HUES6 (cell line): ENCODE results near the gene HTR1A.
A peak's percentile ranks its signal among the peaks of the same experiment; 100 is the strongest.

Experiments
- H3K27ac ChIP-seq: 2 replicates; pipeline ENCODE4 v1.7.0; 2013; ENCODE audit warnings: low read depth, mild to moderate bottlenecking, low read length, inconsistent platforms
- H3K27me3 ChIP-seq: 2 replicates; pipeline ENCODE4 v1.6.1; 2013; ENCODE audit warnings: low read length; ENCODE audit not compliant: control insufficient read depth, insufficient read depth
- H3K36me3 ChIP-seq: 2 replicates; pipeline ENCODE4 v1.6.1; 2013; ENCODE audit warnings: low read length; ENCODE audit not compliant: control insufficient read depth, insufficient read depth
- H3K4me1 ChIP-seq: 2 replicates; pipeline ENCODE4 v1.6.1; 2013; ENCODE audit warnings: low read length; ENCODE audit not compliant: control insufficient read depth, insufficient read depth
- H3K4me3 ChIP-seq: 2 replicates; pipeline ENCODE4 v1.5.1; 2013; ENCODE audit warnings: low read depth, low read length
- H3K9ac ChIP-seq: one replicate; pipeline ENCODE4 v1.6.1; 2013; ENCODE audit warnings: mild to moderate bottlenecking, low read length
- H3K9me3 ChIP-seq: 2 replicates; pipeline ENCODE4 v1.6.1; 2013; ENCODE audit warnings: low read depth, low read length; ENCODE audit not compliant: control insufficient read depth, insufficient read depth

HTR1A gene

GRCh38 chr5:63958654-63959053, 3.6 kb downstream of the HTR1A start:
- Histone ChIP-seq H3K27ac (no peak overlapping the region), H3K9ac (no peak overlapping the region), H3K27me3 (peaks cover 55% of the 10 kb centered on the region)

DNA sequence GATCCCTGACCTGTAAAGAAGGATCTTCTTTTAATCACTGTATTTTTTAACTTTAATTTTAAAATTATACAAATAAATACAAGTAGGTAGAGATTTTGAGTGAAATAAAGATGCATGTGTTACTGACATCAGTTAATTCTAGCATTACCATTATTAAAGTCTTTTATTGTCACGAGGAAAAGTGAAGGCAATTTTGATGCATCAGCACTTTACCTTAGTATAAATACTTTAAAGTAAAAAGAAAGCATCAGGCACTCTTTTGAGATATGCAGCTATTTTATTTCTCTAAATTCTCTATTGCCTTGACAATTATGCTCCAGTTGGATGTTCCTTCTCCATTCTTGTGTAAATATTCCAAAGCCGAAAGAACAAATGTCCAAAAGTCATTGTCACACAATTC, 4.6 kb downstream of the HTR1A start:
- no peaks in the 10 kb centered on the region for H3K36me3 ChIP-seq
- no peaks in the 10 kb centered on the region for H3K9me3 ChIP-seq
- H3K9ac ChIP-seq, result no peak overlapping the region
- 0 out of 2 replicates have a peak, but pooled peaks cover 7% of the 10 kb centered on the region for H3K4me1 ChIP-seq
- H3K27ac ChIP-seq, result no peak overlapping the region
- no peak overlapping the region for H3K4me3 ChIP-seq
- H3K27me3 ChIP-seq, result peaks cover 50% of the 10 kb centered on the region

More at GRCh38 chr5:63958654-63959053, 3.6 kb downstream of the HTR1A start:
- Histone ChIP-seq H3K4me1 (0 out of 2 replicates have a peak, but pooled peaks cover 7% of the 10 kb centered on the region), H3K36me3 (no peaks in the 10 kb centered on the region), H3K4me3 (peak overlapping the region; percentile 73), H3K9me3 (no peaks in the 10 kb centered on the region)

- H3K9ac ChIP-seq, result no peak overlapping the region
- H3K4me1 ChIP-seq, result no peaks in the 10 kb centered on the region
- peaks cover 6% of the 10 kb centered on the region for H3K27me3 ChIP-seq
- H3K9me3 ChIP-seq, result no peaks in the 10 kb centered on the region
- no peak overlapping the region for H3K4me3 ChIP-seq
- H3K36me3 ChIP-seq, result no peaks in the 10 kb centered on the region
- no peak overlapping the region for H3K27ac ChIP-seq
Observed at GRCh38 chr5:63953217-63953616, 9.0 kb downstream of the HTR1A start.

DNA sequence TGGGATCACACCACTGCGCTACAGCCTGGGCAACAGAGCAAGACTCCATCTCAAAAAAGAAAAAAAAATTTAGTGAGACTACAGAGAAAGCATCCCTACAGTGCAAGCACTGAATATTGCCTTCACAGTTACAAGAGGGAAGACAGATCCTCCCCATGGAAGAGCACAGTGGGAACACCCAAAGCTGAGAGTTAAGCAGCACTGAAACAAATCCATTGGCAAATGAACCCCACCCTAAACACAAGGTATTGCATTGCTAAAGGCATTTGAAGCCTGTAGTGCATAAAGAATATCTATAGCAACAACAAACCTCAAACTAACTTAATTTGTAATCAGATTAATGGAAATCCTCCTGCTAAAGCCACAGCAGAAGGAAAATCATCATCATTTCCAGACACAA, 27.1 kb downstream of the HTR1A start:
- Histone ChIP-seq H3K27ac (no peak overlapping the region), H3K27me3 (no peaks in the 10 kb centered on the region), H3K9ac (no peak overlapping the region), H3K9me3 (no peaks in the 10 kb centered on the region), H3K4me1 (peaks cover 3% of the 10 kb centered on the region), H3K36me3 (no peaks in the 10 kb centered on the region), H3K4me3 (no peak overlapping the region)

GRCh38 chr5:63931836-63932235, 30.4 kb downstream of the HTR1A start:
- H3K4me1 ChIP-seq, result peaks cover 7% of the 10 kb centered on the region
- H3K4me3 ChIP-seq, result no peak overlapping the region
- H3K36me3 ChIP-seq, result no peaks in the 10 kb centered on the region
- no peak overlapping the region for H3K9ac ChIP-seq
- no peaks in the 10 kb centered on the region for H3K9me3 ChIP-seq
- no peaks in the 10 kb centered on the region for H3K27me3 ChIP-seq
- no peak overlapping the region for H3K27ac ChIP-seq

DNA sequence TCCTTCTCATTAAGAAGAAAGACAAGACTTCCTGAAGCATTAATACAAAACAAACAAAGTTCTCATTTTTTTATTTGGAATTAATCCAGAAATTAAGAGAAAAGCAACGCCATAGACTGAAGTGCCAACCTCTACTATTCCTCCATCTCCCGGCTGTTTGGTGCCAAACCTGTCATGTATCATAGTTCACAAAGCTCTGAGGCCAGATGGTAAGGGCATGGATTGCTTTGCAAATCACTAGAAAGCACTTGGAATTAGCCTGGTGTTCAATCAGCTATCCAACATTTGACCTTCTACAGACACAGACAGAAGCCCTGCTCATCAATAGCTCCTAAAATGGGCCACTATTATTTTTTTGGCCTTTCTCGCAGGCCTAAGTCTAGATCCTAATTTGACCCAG, 33.8 kb downstream of the HTR1A start:
- Histone ChIP-seq H3K4me1 (peaks cover 10% of the 10 kb centered on the region), H3K4me3 (no peak overlapping the region), H3K27ac (no peak overlapping the region), H3K36me3 (no peaks in the 10 kb centered on the region), H3K9me3 (no peaks in the 10 kb centered on the region), H3K9ac (no peak overlapping the region), H3K27me3 (no peaks in the 10 kb centered on the region)

DNA sequence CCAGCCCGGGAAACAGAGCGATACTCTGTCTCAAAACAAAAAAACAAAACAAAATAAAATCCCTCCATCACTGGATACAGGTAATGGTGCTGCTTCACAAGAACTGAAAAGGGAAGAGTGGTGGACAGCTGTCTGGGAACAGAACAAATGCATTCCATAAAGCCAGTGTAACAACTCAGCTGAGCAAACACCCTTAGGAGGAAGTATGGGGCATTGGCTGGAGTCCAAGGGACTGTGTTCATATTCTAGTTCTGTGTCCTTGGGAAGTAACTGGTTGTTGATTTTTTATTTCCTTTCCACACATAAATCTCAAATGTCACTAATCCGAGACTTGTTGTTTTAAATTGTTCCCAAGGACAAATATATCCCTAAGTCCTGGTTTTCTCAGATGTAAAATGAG, 38.3 kb downstream of the HTR1A start:
- Histone ChIP-seq H3K9ac (no peak overlapping the region), H3K9me3 (no peaks in the 10 kb centered on the region), H3K27ac (no peak overlapping the region), H3K4me1 (peaks cover 10% of the 10 kb centered on the region), H3K36me3 (no peaks in the 10 kb centered on the region), H3K27me3 (no peaks in the 10 kb centered on the region), H3K4me3 (no peak overlapping the region)

DNA sequence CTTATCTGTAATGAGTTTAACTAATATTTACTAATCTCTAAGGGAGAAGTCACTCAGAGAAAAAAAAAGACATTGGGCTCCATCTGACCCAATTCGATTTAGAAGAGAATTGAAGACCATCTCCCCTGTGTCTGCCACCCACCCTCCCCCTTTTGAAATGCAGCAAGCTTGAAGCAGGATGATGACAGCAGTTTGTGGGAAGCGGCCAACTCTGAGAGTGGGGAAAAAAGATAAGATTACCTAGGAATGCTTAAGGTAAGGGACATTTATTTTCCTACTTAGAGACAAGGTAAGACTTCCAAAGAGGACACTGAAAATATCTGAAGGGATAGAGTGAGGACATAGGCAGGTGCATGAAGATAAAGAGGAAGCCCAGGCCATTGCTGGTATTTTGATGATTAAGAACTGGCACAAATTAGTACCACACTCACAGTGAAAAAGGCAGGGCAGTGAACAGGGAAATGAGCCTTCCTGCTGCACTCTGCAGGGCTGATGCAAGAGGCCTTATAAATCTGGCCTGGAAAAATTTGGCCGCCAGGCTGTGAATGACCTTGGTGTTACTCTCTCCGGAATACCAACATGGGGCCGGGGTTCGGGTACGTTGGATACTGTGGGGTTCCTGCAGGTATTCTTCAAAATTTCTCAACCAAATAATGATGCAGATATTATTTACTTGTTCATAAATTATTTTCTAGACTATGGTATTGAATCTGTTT, 42.3 kb downstream of the HTR1A start:
- Histone ChIP-seq H3K4me3 (no peak overlapping the region), H3K36me3 (no peaks in the 10 kb centered on the region), H3K27me3 (no peaks in the 10 kb centered on the region), H3K4me1 (peaks cover 6% of the 10 kb centered on the region), H3K9me3 (no peaks in the 10 kb centered on the region), H3K27ac (no peak overlapping the region), H3K9ac (no peak overlapping the region)

DNA sequence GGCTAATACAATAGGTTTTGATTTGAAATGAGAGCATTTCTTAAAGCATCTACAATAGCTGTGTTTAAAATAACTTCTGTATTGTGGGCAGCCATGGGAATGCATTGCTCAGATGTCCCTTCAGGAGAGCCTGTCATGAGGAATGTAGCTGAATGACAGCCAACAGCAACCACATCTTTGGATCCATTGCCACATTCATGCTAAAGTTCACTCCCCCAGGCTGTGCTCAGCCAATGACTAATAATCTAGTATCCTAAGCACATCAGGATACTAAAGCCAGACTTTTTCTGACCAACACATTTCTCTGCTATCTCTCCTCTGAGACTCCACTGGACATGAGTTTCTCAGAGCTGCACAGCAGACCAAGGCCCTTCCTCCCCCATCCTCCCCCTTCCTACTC, 45.5 kb downstream of the HTR1A start:
- Histone ChIP-seq H3K9ac (no peak overlapping the region), H3K36me3 (no peaks in the 10 kb centered on the region), H3K4me3 (no peak overlapping the region), H3K27ac (no peak overlapping the region), H3K9me3 (0 out of 2 replicates have a peak, but pooled peaks cover 4% of the 10 kb centered on the region), H3K4me1 (peaks cover 6% of the 10 kb centered on the region), H3K27me3 (no peaks in the 10 kb centered on the region)

GRCh38 chr5:63911871-63912270, 50.4 kb downstream of the HTR1A start:
- Histone ChIP-seq H3K27me3 (no peaks in the 10 kb centered on the region), H3K9me3 (0 out of 2 replicates have a peak, but pooled peaks cover 4% of the 10 kb centered on the region), H3K9ac (no peak overlapping the region), H3K4me3 (no peak overlapping the region), H3K27ac (no peak overlapping the region), H3K36me3 (no peaks in the 10 kb centered on the region), H3K4me1 (no peaks in the 10 kb centered on the region)
